ENCODE measurements around the gene SLC16A11. TPM values are rescaled to one million over a fixed set of nuclear protein-coding genes. Genes with fewer than 3 reads are reported as not detected.
A peak's percentile ranks its signal among the peaks of the same experiment; 100 is the strongest.

The SLC16A11 gene
- total and polyA plus RNA-seq, 2 donors from 2014 or later = 2.1 to 7.8 TPM

DNA sequence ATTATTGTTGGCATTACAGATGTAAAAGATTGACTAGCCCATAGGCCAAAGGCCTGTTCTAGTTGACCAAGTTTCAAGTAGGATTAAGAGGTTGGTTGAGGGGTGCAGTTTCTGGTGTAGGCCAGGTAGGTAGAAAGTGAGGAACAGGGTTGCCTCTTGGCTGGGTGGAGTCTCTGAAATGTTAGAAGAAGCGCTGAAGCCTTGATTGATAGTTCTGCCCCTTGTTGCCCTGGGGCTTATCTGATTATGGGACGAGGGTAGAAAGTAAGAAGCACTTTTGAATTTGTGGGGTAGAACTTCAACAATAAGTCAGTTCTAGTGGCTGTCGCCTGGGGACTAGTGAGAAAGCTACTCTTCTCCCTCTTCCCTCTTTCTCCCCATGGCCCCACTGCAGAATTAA lies 14.8 kb downstream of the SLC16A11 start:
- no peak overlapping the region for H3K4me3 ChIP-seq (ENCODE audit: low read length in 3 of 3)
- DNase-seq (no peak), FAIRE-seq (no peak)
- no peaks in the 10 kb centered on the region for H3K27me3 ChIP-seq (ENCODE audit: control insufficient read depth, insufficient read depth, low read length)
- H3K9me3 ChIP-seq (ENCODE audit: control insufficient read depth in 2 of 3, insufficient read depth in 1 of 3, low read length in 3 of 3) = no peaks in the 10 kb centered on the region
- no peak overlapping the region for H3K9ac ChIP-seq (ENCODE audit: low read length in 3 of 3)
- peak overlapping the region; percentile 9 to 33 for H3K27ac ChIP-seq (ENCODE audit: low read depth in 2 of 2, low read length in 2 of 2)
- H3K4me1 ChIP-seq (ENCODE audit: control insufficient read depth in 2 of 3, insufficient read depth in 2 of 3, low read depth in 1 of 3, low read length in 3 of 3) = peaks cover 0 to 7% (median 0%) of the 10 kb centered on the region in 3 donors
- intact Hi-C loops (cut with DNase I) = no loop called here
- TF ChIP-seq, protein P1, sequence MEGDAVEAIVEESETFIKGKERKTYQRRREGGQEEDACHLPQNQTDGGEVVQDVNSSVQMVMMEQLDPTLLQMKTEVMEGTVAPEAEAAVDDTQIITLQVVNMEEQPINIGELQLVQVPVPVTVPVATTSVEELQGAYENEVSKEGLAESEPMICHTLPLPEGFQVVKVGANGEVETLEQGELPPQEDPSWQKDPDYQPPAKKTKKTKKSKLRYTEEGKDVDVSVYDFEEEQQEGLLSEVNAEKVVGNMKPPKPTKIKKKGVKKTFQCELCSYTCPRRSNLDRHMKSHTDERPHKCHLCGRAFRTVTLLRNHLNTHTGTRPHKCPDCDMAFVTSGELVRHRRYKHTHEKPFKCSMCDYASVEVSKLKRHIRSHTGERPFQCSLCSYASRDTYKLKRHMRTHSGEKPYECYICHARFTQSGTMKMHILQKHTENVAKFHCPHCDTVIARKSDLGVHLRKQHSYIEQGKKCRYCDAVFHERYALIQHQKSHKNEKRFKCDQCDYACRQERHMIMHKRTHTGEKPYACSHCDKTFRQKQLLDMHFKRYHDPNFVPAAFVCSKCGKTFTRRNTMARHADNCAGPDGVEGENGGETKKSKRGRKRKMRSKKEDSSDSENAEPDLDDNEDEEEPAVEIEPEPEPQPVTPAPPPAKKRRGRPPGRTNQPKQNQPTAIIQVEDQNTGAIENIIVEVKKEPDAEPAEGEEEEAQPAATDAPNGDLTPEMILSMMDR (IDR thresholded peaks at IDR 0.05; ENCODE audit: borderline replicate concordance, extremely low read depth, insufficient read depth) = no peak
- H3K36me3 ChIP-seq (ENCODE audit: control insufficient read depth in 2 of 3, insufficient read depth in 3 of 3, low read length in 3 of 3) = no peaks in the 10 kb centered on the region

DNA sequence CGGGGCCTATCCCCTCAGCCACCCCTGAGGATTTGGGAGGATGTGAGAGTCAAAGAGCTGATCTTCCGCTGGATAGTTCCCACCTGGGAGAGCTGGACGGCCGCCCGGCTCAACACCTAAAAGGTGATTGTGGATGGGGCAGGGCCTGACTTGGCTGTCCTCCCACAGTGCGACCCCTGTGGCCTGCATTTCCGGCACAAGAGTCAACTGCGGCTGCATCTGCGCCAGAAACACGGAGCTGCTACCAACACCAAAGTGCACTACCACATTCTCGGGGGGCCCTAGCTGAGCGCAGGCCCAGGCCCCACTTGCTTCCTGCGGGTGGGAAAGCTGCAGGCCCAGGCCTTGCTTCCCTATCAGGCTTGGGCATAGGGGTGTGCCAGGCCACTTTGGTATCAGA lies 16.6 kb downstream of the SLC16A11 start:
- Histone ChIP-seq H3K9ac (ENCODE audit: low read length in 3 of 3) (no peak overlapping the region), H3K36me3 (ENCODE audit: control insufficient read depth in 2 of 3, insufficient read depth in 3 of 3, low read length in 3 of 3) (no peaks in the 10 kb centered on the region), H3K27ac (ENCODE audit: low read depth in 2 of 2, low read length in 2 of 2) (no peak overlapping the region), H3K27me3 (ENCODE audit: control insufficient read depth, insufficient read depth, low read length) (peaks cover 7% of the 10 kb centered on the region), H3K4me1 (ENCODE audit: control insufficient read depth in 2 of 3, insufficient read depth in 2 of 3, low read depth in 1 of 3, low read length in 3 of 3) (peaks cover 0 to 7% (median 3%) of the 10 kb centered on the region in 3 donors), H3K9me3 (ENCODE audit: control insufficient read depth in 2 of 3, insufficient read depth in 1 of 3, low read length in 3 of 3) (no peaks in the 10 kb centered on the region), H3K4me3 (ENCODE audit: low read length in 3 of 3) (no peak overlapping the region)
- intact Hi-C loops (cut with DNase I) = no loop called here
- DNase-seq (no peak), FAIRE-seq (no peak)
- TF ChIP-seq, protein P1 (IDR thresholded peaks at IDR 0.05; ENCODE audit: borderline replicate concordance, extremely low read depth, insufficient read depth) = no peak

DNA sequence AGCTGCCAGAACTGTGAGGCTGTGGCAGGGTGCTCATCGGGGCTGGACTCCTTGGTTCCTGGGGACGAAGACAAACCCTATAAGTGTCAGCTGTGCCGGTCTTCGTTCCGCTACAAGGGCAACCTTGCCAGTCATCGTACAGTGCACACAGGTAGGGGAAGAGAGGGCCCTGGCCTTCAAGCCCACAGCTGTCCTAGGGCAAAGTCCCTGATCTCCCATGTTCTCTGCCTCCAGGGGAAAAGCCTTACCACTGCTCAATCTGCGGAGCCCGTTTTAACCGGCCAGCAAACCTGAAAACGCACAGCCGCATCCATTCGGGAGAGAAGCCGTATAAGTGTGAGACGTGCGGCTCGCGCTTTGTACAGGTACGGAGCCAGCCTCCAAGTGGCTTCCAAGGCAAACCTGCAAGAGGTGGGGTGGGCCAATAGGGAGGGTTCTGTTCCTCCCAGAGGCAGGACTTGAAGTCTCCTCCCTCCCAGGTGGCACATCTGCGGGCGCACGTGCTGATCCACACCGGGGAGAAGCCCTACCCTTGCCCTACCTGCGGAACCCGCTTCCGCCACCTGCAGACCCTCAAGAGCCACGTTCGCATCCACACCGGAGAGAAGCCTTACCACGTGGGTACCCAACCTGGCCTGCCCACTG lies 17.3 kb downstream of the SLC16A11 start:
- peak overlapping the region in 1 of 2 donors; percentile 6 for H3K27ac ChIP-seq (ENCODE audit: low read depth in 2 of 2, low read length in 2 of 2)
- DNase-seq = no peak
- TF ChIP-seq, protein P1 (IDR thresholded peaks at IDR 0.05; ENCODE audit: borderline replicate concordance, extremely low read depth, insufficient read depth) = no peak
- no peak overlapping the region for H3K9ac ChIP-seq (ENCODE audit: low read length in 3 of 3)
- no peaks in the 10 kb centered on the region for H3K9me3 ChIP-seq (ENCODE audit: control insufficient read depth in 2 of 3, insufficient read depth in 1 of 3, low read length in 3 of 3)
- no peak overlapping the region for H3K4me3 ChIP-seq (ENCODE audit: low read length in 3 of 3)
- no peaks in the 10 kb centered on the region for H3K36me3 ChIP-seq (ENCODE audit: control insufficient read depth in 2 of 3, insufficient read depth in 3 of 3, low read length in 3 of 3)
- intact Hi-C loops (cut with DNase I) = no loop called here
- peaks cover 8% of the 10 kb centered on the region for H3K27me3 ChIP-seq (ENCODE audit: control insufficient read depth, insufficient read depth, low read length)
- FAIRE-seq = no peak
- H3K4me1 ChIP-seq (ENCODE audit: control insufficient read depth in 2 of 3, insufficient read depth in 2 of 3, low read depth in 1 of 3, low read length in 3 of 3) = peaks cover 0 to 8% (median 5%) of the 10 kb centered on the region in 3 donors
